HG03280 (cell line): ENCODE results near the gene NPAS3.

Experiments used
- ATAC-seq: cut with Tn5 transposase; IDR thresholded peaks from one replicate; pipeline ENCODE4 v1.9.1; 2021; ENCODE audit warnings: mild to moderate bottlenecking, moderate library complexity; ENCODE audit not compliant: unreplicated experiment

Gene NPAS3

DNA sequence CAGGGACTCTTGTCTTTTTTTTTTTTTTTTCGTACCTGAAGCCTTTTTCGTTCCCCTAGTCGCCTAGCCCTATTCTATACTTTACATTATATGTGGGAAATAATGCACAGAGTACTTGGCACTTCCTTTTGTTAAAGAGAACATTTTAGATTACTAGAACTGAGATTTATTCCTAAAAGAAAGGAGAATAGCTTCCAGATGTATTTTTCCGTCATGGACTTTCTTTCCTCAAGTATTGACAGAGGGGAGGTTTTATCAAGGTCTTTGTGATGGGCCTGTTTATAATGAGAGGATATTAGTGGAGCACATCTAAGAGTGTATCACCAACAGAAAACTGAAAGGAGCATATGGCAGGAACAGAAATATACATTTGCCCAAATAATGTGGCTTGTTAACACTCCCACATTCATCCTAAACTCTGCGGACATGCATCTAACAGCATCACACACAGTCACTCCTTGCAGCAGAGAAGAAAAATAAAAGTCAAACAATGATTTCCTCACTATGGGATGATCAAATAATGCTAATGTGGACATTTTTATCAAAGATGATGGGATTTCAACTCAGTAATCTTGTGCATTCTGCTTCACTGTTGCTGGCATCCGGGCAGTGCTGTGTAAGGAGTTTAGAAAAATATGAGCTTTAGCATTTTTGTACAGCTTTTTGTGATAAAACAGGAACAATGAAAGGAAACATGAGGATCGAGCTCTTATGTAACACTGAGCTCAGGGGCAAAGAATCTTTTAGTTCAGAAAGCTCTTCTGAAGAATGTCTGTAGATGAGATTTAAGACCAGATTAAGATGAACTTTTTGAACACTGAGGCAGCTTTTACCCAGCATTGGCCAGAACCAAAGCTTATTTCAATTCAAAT is 829.1 kb downstream of the NPAS3 start:
- ATAC-seq: no peak

DNA sequence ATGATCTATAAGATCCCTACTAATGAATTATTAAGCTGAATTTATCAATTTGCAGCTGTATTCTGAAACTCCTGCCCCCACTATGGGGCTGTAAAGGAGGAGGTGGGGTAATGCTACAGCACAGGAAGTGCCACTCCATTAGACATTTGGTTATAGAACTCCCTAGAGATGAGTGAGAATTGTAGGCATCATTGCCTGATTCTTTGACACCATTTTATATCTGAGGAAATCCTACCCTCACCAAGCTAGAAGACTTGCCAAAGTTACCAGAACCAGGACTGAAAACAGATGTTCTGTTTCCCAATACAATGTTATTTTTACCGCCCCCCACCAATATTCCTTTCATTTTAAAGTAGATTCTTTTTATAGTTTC is 829.8 kb downstream of the NPAS3 start:
- ATAC-seq: no peak

DNA sequence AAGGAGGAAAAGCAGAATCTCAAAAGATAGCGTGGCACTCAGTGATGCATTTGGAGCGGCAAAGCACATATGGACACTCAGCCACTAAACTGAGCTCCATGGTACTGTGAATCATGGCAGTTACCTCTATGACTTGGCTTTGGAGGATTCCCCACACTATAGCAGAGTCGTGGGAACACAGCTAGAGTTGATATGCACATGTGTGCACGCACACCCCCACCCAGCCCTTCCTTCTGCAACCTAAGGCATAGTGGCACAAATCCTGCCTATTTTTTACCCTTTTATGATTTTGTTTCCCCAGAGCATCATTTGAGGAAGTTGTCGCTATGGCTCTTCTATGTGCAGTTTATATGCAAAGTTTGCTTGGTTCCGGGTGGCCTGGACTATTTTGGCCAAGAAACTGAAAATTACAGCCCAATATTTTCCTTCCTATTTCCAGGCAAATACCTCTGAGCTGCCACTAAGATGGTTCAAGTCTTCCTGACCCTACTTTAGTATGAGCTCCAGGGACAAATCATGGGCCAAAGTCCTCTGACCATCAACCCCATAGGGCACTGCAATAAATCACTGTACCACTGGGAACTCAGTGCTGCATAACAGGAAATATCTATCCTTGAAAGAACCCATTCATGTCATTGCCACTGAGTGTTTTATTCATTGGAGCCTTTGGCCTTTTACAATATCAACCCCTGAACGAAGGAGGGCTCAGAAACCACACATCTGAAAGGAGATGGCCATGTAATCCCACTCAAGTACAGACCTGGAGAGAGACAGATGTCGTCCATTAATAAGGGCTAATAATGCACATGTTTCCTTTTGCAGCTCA is 834.7 kb downstream of the NPAS3 start:
- ATAC-seq: no peak

DNA sequence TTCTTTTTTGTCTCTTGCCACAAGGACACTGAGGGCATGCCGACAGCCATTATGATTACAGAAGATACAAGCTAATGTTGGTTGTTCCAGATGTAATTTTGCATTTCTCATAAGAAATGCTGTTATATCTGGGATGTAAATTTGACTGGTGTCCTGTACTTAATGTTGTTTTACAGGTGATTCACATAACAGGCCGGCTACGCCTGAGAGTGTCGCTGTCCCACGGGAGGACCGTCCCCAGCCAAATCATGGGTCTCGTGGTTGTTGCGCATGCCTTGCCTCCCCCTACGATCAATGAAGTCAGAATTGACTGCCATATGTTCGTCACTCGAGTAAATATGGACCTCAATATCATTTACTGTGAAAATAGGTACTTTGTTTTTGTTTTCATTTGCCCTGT is 835.5 kb downstream of the NPAS3 start:
- no peak for ATAC-seq

DNA sequence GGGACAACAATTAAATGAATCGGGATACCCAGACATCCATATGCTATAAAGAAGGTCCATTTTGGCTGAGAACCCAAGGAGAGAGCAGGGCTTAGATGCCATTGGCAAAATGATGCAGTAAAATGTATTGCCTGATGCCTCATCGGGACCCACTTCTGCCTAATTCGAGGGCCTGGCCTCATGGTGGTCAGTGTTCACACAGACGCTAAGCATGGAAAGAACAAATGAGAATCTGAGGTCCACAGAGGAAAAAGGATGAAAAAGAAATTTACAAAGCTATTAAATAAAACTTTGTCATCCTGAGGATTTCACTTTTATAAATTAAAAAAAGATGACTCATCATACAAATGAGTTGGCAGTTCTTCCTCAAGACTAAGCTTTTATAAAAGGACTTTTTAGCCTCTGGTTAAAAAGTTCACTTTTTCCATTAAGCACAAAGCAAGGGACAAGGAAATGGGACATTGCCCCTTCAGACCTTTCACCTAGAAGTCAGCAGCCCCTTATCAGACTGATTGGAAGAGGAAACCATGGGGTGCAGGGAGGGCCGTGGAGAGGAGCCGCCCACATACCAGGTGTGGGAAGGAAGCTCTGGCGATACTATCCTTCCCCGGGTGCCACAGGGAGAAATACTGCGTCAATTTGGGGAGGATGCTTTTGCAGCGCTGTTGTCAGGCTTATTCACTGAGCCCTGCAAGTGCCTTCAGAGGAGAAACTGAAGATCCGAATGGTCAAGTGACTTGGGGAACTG is 836.2 kb downstream of the NPAS3 start:
- ATAC-seq: no peak

DNA sequence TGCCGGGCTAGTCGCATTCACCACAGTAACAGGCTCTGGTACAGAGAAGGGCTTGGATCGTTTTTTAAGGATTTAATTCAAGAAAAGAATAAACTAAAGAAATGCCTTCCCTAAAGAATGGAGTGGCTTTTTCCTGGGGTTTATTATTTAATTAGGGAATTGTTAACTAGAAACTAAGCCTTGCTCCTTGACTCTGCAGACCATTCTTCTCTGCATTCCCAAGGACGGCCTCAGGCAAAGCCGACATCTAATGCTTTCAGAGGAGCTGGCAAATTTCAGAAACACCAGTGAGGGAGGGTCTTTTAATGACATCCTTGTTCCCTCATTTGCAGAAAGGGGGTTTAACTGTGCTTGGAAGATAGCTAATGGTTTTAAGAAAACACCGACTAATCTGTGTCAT is 838.2 kb downstream of the NPAS3 start:
- ATAC-seq: no peak

DNA sequence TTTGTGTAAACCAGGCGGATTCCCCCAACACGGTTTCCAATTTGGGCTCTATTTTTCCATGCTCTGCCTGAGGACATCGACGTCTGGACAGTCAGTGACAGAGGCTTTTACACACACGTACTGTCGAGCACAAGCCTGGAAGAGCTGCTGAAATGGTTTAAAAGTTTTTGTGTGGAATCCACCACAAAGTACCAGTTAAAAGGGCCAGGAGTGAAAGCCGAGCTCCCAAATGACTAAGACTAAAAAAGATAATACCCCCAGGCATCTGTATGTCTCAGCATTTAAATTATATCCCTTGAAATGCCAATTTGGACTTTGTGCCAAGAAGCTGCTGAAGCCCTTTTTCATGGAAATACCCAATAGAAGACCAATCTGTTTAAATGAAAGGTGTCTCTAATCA is 839.0 kb downstream of the NPAS3 start:
- ATAC-seq: no peak

DNA sequence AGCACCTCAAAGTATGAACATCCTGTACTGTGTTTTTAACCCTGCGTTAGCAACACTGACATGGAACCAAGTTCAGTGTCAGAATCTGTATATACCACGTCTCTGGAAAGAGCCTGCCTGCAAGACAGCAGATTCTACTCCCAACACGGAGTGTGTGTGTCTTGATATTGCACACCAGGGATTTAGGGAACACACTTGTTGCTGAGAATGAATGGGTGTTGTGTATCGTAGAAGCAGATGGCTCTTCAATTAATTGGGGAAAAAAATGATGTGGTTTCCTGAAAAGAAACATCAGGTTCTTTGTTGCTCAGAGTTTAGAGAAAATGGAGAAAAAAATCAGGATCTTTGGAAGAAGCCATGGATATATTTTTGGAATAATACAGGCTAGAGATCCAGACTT is 841.4 kb downstream of the NPAS3 start:
- ATAC-seq: no peak

DNA sequence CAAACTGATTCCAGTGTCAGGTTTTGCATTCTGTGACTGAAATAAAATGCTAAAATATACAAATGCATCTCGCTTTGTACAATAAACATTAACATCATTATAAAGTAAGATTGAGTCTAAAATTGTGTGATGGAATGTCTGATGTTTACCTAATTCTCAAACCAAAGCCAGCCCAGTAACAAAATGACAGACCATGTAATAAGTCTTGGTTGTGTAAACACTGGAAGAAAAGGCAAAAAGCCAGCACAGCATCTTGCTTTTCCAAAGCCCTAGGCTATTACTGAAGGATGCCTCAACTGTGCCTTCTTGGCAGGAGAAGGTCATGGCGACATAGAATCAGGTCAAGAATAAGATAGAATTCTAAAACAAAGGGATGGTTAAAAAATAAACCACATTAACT is 842.6 kb downstream of the NPAS3 start:
- no peak for ATAC-seq

DNA sequence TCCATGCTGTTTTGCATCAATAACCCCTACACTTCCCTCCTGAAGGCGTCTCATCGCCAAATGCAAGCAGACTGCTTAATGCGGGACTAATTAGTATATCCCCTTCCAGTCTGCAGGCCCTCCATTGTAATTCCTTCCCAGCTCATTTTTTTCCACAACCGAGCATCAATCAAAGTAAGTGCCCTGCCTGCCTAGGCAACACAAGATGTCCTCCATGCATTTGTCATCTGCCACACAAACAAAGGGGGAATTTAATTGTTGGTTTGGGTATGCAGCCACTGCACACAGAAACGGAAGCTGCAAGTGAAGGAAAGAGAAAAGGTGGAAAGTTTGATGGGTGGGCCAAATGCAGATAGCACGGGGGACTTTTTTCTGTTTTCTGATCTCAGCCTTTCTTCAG is 844.2 kb downstream of the NPAS3 start:
- ATAC-seq: no peak

DNA sequence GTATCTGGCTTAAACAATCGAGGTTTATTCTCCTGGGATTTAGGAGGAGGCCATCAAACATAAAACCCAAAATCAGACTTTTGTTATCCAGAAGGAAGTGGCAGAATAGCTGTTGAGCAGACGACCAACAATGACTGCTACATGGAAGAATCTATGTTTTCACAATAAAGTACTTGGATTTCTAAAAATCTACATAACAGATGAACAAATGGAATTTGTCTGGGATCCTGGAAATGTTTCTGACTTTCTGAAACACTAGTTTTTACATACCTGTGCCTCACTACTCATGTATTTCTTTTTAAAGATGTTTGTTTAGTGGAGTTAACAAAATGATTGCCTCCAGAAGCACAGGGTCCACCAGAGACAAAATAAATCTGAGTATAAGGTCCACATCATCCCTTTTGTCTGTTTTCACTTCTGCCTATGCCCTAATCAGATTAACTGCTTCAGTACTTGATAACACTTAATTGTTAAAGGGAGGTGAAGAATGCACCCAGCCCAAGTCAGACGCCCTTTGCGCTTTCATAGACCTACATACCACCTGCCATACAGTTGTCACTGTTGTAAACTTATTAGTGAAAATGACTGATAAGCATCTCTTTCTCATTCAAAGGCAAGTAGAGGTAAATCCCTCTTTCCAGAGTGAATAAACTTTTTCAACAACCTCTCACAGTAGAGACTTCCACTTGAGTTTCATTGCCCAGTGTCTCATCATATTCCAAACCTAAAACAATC is 847.6 kb downstream of the NPAS3 start:
- no peak for ATAC-seq

DNA sequence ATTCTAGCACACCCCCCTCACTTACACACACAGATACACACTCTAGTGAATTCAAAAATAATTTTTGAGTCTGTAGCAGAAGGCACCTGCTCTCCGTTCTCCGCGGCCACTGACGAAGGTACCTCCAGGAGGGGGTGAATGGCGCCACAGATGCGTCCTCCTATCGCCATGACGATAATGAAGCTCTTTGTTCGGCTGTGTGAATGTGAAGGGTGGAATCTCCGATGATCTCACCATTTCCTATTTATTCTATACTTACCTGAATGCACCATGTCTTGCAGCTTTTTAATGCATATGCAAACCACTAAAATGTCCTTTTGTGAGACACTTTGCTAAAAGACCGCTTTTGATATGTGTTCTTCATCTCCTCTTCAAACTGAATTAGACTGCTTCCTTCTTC is 849.5 kb downstream of the NPAS3 start:
- ATAC-seq: no peak

DNA sequence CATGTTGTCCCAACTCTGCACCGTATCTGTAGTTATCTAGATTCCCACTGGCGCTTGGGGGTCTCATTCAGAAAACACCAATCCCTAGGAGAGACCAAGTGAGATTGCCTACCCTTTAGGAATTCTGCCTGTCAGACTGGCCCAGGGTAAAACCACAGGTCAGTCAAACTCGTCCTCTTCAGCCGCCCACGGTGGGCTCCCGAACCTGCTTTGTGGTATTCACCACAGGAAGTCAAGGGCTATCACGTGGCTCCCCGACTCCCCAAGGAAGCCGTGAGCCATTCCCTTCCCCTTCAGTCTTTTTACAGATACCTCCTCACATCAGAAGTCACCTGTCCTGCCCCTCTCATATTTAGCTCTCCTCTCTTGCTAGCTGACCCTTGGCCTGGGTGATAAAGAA is 852.3 kb downstream of the NPAS3 start:
- no peak for ATAC-seq

DNA sequence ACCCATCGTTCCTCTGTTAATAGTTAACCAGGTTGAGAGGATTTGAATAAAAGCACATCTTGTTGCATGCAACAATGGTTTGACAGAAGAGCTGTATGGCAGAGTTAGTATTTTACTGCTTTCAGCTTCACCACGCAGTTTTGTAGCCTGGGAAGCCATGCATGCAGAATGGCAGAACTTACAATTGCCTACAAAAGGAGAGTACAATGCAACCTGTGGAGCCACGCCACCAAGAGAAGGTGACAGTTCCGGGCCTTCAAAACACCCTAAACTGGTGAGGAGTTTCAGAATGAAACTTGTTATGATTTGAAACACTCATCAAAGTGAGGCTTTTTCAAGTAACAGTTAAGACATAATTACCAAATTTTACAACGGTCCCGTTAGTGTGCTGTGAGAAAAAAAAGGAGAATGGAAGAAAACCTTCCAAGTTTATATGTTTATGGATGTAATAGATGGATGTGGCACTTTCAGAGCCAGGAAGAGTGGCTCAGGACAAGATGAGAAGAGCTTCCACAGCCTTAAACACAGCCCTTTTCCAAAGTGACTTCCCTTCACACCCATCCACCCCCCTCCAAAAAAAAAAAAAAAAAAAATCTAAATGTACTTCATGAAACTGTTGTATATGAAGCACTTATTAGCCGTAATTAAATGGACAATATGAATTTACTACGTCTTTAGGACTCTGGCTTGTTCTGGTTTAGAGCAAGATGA is 853.5 kb downstream of the NPAS3 start:
- ATAC-seq: peak; percentile 57

DNA sequence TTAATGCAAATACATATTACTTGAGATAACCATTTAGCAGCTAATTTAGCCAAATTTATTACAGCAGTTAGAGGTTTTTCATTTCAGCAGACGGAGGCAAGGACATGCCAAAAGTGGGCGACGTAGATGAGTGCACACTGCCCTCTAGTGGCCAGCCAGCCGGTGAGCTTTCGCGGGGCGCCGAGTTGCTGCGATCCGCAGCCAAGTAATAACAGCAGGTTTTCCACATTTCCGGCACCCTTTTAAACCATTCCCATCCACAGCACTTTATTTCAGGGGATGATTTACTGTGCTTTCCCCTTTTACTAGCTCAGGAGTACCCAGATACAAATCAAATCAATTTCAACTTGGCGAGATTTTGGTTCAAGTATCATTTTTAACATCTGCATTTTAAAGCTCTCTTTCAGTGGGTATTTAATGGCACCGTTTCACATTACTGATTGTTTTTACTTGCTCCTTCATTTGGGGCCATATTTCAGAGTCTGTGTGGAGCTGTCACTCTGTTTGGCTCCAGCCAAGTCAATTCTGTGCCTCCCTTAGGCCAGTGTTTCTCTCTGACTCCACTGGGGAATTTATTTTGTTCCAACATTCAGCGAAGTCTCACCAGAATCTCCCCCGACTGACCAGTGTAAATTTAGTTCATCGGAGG is 854.2 kb downstream of the NPAS3 start:
- no peak for ATAC-seq

DNA sequence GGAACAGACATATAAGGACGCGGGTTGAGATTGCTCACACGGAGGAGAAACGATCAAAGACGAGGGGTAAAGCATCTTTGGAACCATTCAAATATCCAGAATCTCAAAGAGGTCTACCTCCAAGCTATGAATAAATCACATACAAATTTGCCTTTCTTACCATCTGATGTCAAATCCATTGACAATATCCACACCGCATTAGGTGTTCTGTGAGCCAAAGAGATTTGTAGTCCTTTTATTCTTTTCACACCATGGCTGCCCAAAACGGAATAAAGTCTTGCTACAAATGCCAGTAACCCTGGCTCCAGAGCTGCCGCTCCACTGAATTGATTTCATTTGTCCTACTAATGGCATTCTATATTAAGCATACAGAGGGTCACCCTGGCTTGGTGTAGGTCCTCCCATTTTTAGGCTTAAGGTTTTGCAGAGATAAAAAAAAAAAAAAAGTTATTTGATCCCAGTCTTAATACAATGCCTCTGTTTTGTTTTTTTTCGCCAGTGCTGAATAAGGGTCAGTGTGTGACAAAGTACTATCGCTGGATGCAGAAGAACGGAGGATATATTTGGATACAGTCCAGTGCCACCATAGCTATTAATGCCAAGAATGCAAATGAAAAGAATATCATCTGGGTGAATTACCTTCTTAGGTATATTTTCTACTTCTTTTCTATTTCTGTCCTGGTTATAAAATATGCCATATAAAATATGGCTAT is 854.9 kb downstream of the NPAS3 start:
- no peak for ATAC-seq

DNA sequence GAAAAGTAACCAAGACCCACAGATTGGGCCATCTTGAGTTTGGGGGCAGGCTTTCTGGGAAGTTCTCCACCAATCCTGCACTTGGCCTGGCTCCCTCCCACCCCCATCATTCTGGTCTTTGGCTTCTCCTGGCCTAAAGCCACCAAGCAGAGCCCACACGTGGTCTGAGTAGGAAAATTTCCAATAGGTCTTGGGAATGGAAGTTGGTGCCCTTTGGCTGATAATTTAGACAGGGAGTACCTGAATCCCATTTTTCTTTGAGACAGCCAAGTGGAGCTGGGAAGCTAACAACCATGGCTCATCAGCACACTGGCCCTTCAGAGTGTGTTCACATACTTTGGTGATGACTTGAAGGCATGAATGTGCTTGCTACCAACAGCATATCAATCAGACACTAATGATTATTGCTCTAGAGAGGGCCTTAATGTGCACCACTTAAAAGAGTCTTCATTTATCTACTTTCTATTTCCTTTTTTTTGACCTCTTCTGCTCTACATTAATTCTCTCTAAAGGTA is 856.2 kb downstream of the NPAS3 start:
- ATAC-seq: no peak

DNA sequence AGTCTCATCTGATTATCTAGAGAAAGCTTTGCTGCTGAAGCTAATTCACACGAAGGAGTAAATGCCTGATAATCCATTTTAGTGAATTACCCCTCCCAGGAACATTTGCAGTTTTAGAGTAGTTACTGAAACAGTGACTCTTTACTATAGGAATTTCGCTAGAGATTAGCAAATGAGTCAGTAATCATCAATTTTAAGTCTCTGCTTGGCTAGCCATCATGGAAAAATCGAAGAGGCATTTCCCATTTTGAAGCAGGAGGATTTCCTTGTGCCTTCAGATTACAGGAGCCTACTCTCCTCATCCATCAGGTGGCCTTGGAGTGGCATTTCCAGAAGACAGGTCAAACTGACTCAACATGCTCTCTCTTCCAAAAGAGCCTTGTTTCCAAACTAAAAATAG is 857.7 kb downstream of the NPAS3 start:
- ATAC-seq: no peak
